Endothelial cell (in vitro differentiated cells): ENCODE data around the gene PHACTR1. TPM values are rescaled to one million over a fixed set of nuclear protein-coding genes. Genes with fewer than 3 reads are reported as not detected.
A peak's percentile ranks its signal among the peaks of the same experiment; 100 is the strongest.

ENCODE experiments used
- DNase-seq: peaks from one replicate; pipeline ENCODE4 v3.0.0; 2021; ENCODE audit warnings: low spot score
- H3K27ac Mint-ChIP-seq: one replicate; pipeline ENCODE4 v1.8.0; 2021; ENCODE audit warnings: mixed read lengths, inconsistent platforms; ENCODE audit not compliant: unreplicated experiment
- H3K27me3 Mint-ChIP-seq: one replicate; pipeline ENCODE4 v1.8.0; 2021; ENCODE audit warnings: mild to moderate bottlenecking, moderate library complexity, mixed read lengths, inconsistent platforms; ENCODE audit not compliant: unreplicated experiment
- H3K36me3 Mint-ChIP-seq: one replicate; pipeline ENCODE4 v1.8.0; 2021; ENCODE audit warnings: mild to moderate bottlenecking, low read depth, mixed read lengths, inconsistent platforms; ENCODE audit not compliant: unreplicated experiment
- H3K4me1 Mint-ChIP-seq: one replicate; pipeline ENCODE4 v1.8.0; 2021; ENCODE audit warnings: mild to moderate bottlenecking, mixed read lengths, inconsistent platforms; ENCODE audit not compliant: unreplicated experiment
- H3K4me3 Mint-ChIP-seq: one replicate; pipeline ENCODE4 v1.8.0; 2021; ENCODE audit warnings: mild to moderate bottlenecking, mixed read lengths, inconsistent platforms; ENCODE audit not compliant: unreplicated experiment
- H3K9me3 Mint-ChIP-seq: one replicate; pipeline ENCODE4 v1.8.0; 2021; ENCODE audit warnings: mixed read lengths, inconsistent platforms; ENCODE audit not compliant: unreplicated experiment
- CTCF ChIP-seq: fragments of 200-600 bp; sonication (generic); IDR thresholded peaks from one replicate; pipeline ENCODE4 v1.5.0; 2021; ENCODE audit warnings: antibody characterized with exemption; ENCODE audit not compliant: unreplicated experiment
- total RNA-seq: library from RNA; stranded (reverse); fragmentation: NEBNext Ultra II Directional; extraction: Animal tissue kit (Norgen Biotek cat#: 25700); gene quantifications from one replicate; pipeline ENCODE4 v1.2.1, GENCODE V29; 2021; ENCODE audit not compliant: unreplicated experiment

The PHACTR1 gene
- total RNA-seq, 1 donor from 2014 or later, result 39.9 TPM

GRCh38 chr6:13180538-13180937, 464.0 kb downstream of the PHACTR1 start:
- H3K9me3 Mint-ChIP-seq, result no peaks in the 10 kb centered on the region
- H3K36me3 Mint-ChIP-seq, result peaks cover 7% of the 10 kb centered on the region
- H3K4me3 Mint-ChIP-seq, result no peak overlapping the region
- H3K27me3 Mint-ChIP-seq, result no peaks in the 10 kb centered on the region
- TF ChIP-seq CTCF, result no peak
- DNase-seq, result no peak
- peaks cover 16% of the 10 kb centered on the region for H3K4me1 Mint-ChIP-seq
- no peak overlapping the region for H3K27ac Mint-ChIP-seq

GRCh38 chr6:13181393-13181792, 464.8 kb downstream of the PHACTR1 start:
- Mint-ChIP-seq H3K27ac (no peak overlapping the region), H3K9me3 (no peaks in the 10 kb centered on the region), H3K4me1 (peaks cover 16% of the 10 kb centered on the region), H3K36me3 (peaks cover 7% of the 10 kb centered on the region), H3K4me3 (no peak overlapping the region), H3K27me3 (no peaks in the 10 kb centered on the region)
- no peak for DNase-seq
- no peak for TF ChIP-seq CTCF

- no peak for DNase-seq
- H3K9me3 Mint-ChIP-seq, result no peaks in the 10 kb centered on the region
- no peak overlapping the region for H3K4me3 Mint-ChIP-seq
- peaks cover 7% of the 10 kb centered on the region for H3K36me3 Mint-ChIP-seq
- H3K27ac Mint-ChIP-seq, result peak overlapping the region; percentile 14
- H3K4me1 Mint-ChIP-seq, result peaks cover 9% of the 10 kb centered on the region
- no peaks in the 10 kb centered on the region for H3K27me3 Mint-ChIP-seq
- TF ChIP-seq CTCF, result no peak
Measured at GRCh38 chr6:13183415-13184088, 467.0 kb downstream of the PHACTR1 start.

- H3K4me1 Mint-ChIP-seq, result peaks cover 6% of the 10 kb centered on the region
- no peaks in the 10 kb centered on the region for H3K9me3 Mint-ChIP-seq
- no peak overlapping the region for H3K27ac Mint-ChIP-seq
- TF ChIP-seq CTCF, result no peak
- H3K36me3 Mint-ChIP-seq, result peaks cover 7% of the 10 kb centered on the region
- H3K27me3 Mint-ChIP-seq, result no peaks in the 10 kb centered on the region
- no peak overlapping the region for H3K4me3 Mint-ChIP-seq
- DNase-seq, result no peak
Measured at GRCh38 chr6:13184089-13184468, 467.5 kb downstream of the PHACTR1 start.

- Mint-ChIP-seq H3K36me3 (peaks cover 7% of the 10 kb centered on the region), H3K4me3 (peak overlapping the region; percentile 77), H3K27me3 (no peaks in the 10 kb centered on the region), H3K27ac (no peak overlapping the region), H3K4me1 (peaks cover 6% of the 10 kb centered on the region), H3K9me3 (no peaks in the 10 kb centered on the region)
- TF ChIP-seq CTCF, result no peak
- DNase-seq, result no peak
Measured at GRCh38 chr6:13184547-13184946, 468.0 kb downstream of the PHACTR1 start.
